ENCODE results near the gene CDY1B.
"Not testable (repeated sequence)": the region's sequence is repeated elsewhere in the genome, so short reads cannot be mapped to it uniquely, and the experiment has no call there.

Gene CDY1B, protein sequence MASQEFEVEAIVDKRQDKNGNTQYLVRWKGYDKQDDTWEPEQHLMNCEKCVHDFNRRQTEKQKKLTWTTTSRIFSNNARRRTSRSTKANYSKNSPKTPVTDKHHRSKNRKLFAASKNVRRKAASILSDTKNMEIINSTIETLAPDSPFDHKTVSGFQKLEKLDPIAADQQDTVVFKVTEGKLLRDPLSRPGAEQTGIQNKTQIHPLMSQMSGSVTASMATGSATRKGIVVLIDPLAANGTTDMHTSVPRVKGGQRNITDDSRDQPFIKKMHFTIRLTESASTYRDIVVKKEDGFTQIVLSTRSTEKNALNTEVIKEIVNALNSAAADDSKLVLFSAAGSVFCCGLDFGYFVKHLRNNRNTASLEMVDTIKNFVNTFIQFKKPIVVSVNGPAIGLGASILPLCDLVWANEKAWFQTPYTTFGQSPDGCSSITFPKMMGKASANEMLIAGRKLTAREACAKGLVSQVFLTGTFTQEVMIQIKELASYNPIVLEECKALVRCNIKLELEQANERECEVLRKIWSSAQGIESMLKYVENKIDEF

DNA sequence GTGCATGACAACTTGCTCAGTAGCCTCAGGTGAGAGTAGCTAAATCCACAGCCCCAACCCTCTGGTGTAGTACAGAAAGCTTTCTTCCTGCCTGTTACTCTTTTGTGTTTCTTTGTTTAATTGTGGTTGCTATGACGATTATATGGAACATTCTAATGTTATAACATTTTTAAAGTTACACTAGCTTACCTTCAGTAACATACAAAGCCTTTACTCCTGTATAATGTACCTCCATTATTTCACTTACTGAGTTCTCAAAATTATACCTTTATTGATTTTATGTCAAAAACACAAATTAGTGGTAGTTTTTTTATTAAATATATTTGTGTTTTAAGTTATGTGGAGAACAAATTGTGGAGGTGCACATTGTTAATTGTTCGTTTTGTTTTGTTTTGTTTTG, at the start of gene CDY1B:
Gene CDY1B (minus strand): TSS at position 101 of the 400 bp plus-strand sequence. CDS start 331 bp downstream, outside the sequence.
- not testable (repeated sequence) for H3K4me1 ChIP-seq (ENCODE audit: insufficient read depth, low read length); H3K9me3 ChIP-seq (ENCODE audit: control insufficient read depth, insufficient read depth, low read length); H3K9ac ChIP-seq (ENCODE audit: low read depth, low read length); H3K36me3 ChIP-seq (ENCODE audit: insufficient read depth, low read length)

DNA sequence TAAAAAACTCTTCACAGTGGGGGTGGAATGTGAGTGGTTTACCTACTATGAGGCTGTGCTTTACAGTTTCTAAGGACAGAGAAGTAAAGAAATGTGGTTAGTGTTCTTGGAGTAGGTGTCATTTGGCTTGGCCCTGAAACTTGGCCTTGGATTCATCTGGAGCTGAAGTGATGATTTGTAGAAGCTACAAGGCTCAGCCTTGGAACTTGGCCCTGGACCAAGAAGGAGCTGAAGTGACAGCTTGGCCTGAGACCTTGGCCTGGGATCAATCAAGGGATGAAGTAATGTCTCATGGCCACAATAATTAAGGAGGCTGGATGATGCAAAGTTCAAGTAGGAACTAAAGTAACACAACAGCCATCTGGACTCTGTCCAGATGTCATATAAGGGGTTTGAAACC, 1.7 kb upstream of the CDY1B start:
- H3K9me3 ChIP-seq (ENCODE audit: control insufficient read depth, insufficient read depth, low read length); H3K9ac ChIP-seq (ENCODE audit: low read depth, low read length); H3K4me1 ChIP-seq (ENCODE audit: insufficient read depth, low read length); H3K36me3 ChIP-seq (ENCODE audit: insufficient read depth, low read length): not testable (repeated sequence)

DNA sequence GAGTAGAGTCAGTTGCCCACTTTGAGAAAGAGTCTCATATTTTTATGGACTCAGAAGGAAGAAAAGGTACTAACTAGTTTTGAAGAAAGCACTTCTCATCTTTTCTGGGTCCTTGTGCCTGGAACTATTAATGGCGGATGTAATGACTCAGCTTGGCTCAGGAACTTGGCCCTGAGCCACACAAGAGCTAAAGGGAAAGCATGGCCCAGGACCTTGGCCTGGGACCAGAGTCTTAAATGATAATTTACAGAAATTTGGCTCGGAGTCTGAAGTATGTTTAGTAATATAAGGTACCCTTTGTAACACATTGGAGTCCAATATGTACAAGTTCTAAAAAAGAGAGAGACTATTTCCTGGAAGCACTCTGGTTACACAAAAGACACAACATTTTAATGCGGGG, 4.6 kb downstream of the CDY1B start:
- H3K4me1 ChIP-seq (ENCODE audit: insufficient read depth, low read length); H3K36me3 ChIP-seq (ENCODE audit: insufficient read depth, low read length); H3K9ac ChIP-seq (ENCODE audit: low read depth, low read length); H3K9me3 ChIP-seq (ENCODE audit: control insufficient read depth, insufficient read depth, low read length): not testable (repeated sequence)

DNA sequence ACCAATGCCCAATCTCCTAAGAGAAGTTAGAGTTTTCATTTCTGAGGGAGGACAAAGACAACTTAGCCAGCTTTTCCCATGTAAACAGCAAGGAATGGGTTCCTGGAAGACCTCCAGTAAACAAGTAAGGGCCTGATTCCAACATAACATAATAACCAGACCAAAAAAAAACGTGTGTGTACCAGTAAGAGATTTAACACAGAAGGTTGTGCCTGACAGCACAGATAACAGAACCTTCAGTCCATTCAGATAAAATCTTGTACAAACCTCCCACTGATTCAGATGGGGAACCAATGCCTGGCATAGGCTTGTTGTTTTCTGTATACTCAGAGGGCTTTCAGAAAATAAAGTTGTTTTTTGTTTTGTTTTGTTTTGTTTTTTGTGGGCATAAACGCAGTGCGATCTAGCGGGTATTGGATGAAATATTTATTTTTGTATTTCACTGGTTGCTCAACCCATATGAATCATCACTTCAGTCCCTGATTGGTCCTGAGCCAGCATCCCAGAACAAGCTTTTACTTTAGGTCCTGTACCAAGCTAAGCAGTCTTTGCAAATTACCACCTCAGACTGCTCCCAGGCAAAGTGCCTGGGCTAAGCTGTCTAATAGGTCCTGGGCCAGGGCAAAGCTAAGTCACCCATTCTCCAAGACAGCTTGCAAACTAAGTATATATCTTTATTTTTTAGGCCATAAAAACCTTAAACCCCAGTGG, 8.7 kb downstream of the CDY1B start:
- H3K36me3 ChIP-seq (ENCODE audit: insufficient read depth, low read length); H3K9ac ChIP-seq (ENCODE audit: low read depth, low read length); H3K9me3 ChIP-seq (ENCODE audit: control insufficient read depth, insufficient read depth, low read length): not testable (repeated sequence)

DNA sequence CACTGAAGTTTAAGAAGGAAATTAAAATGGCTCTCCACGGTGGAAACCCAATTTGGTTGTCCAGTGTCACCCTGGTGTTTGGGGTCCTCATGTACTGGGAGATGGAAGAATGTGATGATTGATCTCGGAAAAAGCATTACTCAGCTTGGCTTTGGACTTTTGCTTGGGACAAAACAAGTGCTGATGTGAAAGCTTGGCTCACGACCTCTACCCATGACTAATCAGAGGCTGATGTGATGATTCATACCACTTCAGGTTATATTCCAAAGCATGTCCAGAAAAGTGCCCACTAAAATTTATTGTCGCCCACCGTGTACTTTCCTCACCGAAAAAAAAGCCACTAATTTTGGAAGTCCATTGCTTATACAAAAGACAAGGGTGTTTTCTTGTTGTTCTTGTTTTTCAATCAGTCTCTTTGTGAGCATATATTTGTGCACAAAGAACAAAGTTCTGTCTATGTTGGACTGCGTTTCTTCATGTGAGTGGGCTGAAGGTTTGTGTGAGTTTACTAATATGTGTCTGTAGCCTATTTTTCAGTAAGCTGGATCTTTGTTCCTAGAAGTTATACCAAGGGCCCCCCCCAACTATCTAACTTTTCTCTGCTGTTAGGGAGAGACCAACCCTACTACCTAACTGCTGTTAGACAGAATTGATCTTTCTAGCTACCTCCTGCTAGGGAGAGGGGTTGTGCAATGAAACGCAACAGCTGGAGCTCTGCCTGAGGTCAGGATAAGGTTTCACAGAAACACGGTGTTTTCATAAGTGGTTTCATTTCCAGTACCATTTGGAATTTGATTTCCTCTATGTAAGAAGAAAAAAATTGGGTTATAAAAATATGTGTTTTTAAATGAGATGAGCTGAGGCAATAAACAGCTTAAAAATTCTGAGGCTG, 21.4 kb downstream of the CDY1B start:
- not testable (repeated sequence) for H3K9ac ChIP-seq (ENCODE audit: low read depth, low read length); H3K4me1 ChIP-seq (ENCODE audit: insufficient read depth, low read length); H3K36me3 ChIP-seq (ENCODE audit: insufficient read depth, low read length); H3K9me3 ChIP-seq (ENCODE audit: control insufficient read depth, insufficient read depth, low read length)

More for the DNA sequence above, 8.7 kb downstream of the CDY1B start:
- not testable (repeated sequence) for H3K4me1 ChIP-seq (ENCODE audit: insufficient read depth, low read length)
